Activated gamma-delta T cell treated with anti-CD3 and anti-CD28 coated beads, Interleukin-2, amount 50 U/mL, for 16 hours (primary cell): ENCODE data around the gene IRF4.
A peak's percentile ranks its signal among the peaks of the same experiment; 100 is the strongest.

Experiments
- DNase-seq: peaks from one replicate; pipeline ENCODE4 v3.0.0-alpha.2; 2020; ENCODE audit warnings: low read depth

Gene IRF4

DNA sequence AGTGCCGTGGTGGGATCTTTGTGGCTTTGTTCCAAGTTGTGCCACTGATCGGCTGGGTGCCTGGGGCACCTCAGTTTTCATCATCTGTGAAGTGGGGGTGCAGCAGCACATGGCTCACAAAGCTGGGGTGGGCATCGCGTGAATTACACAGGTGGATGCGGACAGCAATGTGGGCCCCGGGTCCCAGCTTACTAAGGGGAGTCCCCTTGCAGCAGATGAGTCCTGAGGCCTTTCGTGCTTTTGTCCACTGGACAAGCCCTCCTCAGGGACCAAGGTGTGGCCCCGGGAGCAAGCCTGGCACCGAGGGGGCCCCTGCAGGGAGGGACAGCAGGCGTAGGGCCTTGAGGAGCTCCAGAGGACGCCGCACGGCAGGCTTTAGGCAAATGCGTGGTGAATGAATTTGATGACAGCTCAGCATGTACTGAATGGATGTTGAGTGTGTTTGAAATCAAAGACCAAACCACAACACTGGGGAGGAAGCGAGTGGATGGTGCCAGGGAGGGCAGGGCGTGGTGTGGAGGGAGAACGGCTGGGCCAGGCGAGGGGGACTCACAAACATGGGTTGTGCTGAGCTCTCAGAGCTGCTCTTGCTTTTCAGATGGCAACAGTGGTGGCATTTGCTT lies 53.2 kb downstream of the IRF4 start:
- DNase-seq: no peak

DNA sequence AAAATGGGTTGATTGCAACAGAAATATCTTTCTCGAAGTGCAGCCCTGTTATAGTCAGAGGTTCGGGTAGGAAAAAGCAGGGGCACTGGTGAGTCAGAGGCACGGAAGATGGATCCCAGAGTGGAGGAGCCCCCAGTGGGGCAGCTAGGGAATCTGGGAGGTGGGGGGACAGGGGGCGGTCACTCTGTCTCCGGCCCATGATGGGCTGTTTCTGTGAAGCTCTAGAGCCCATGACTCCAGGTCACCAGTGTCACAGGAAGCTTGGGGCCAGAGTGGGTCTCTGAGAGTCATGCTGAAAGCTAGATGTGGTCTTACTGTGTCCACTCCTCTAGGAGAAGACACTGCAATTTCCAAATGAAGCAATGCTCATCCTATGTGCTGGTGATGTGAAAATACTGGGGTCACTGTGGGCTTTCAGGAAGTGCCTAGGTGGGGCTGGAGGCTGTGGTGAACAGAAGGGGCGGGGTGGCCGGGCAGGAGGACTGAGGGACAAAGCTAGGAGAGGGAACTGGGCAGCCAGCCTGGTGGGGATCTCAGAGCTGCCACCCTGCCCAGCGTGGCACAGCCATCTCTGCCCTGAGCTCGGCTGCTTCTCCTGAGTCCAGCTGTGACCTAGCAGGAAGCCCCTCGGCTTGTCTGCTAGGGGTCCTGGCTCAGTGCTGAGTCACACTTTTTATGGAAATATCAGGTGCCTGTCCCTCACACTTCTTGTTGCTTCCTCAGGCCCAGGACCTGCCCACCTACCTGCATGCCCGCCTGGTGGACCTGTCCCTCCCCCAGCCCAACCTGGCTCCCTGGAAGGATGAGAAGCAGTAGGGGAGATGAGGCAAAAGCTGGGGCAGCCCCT lies 54.2 kb downstream of the IRF4 start:
- DNase-seq: no peak

DNA sequence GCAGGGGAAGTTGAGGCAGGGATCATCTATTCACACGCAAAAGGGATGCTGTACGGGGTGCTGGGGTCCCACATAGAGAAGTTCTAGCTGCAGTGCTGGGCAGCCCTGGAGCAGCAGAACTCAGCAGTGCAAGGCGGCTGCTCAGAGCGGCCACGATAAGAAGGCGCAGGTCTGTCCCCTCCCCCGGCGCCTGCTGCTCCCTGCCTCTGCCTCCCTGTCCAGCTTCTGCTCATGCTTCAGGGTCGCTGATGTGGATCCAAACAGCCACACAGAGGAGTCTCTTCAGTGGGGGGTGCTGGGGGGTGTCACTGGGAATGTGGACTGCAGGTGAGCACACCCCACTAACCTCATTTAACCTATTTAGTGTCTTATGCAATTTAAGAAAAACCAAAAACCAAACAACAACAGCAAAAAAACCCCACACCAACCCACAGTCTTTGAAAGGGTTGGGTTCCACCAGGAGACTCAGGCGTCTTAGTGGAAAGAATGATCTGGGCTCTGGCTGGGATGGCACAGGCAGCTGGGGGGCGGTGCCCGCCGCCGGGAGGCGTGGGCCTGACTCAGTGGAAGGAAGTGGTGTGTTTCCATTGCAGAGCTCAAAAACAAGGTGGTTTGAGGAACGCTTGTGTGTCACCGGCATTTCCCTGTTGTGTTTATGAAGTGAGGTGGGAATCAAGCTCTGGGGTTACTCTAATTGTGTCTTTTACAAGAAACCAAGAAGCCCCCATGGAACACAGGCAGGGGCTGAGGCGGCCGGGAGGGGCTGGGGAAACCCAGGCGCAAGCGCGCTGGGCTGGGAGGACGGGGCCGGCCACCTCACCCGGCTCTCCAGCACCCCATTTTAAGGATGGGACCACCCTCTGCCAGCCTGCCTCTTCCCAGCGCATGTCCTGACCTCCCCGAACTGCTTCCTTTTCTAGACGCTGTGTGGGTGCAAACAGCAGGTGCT lies 55.1 kb downstream of the IRF4 start:
- DNase-seq: peak; percentile 84

DNA sequence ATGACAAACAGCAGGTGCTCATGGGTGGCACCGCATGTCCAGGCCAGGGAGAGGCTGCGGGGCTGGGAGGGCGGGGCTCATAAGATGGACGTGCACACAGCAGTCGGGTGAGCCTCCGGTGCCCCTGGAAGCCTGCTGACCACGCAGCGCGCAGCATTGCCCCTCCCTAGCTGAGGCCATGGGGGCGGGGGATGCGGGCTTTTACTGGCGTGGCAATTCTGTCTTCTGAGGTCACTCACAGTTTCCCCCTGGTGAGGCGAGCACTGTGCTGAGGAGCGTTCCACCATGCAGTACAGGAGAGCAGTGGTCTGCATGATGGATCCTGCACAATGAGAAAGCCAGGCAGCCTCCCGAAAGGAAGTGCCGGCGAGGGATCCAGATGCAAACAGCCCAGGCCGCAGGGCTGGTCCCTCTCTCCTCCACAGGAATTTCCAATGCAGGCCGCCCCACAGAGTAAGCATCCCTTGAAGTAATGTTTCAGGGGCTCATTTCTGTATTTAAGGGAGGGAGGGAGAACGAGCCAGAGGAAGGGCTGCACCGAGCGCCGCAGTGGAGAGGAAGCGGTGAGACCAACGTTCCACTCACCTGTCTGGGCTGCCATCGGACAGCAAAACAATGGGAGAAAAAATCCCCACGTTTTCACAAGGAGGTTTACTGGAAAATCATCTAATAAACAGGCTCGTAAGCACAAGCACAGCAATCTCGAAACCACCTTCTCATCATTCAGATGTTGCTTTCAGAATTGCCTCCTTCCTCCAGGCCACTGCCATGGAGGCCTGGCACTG lies 56.0 kb downstream of the IRF4 start:
- DNase-seq: no peak

DNA sequence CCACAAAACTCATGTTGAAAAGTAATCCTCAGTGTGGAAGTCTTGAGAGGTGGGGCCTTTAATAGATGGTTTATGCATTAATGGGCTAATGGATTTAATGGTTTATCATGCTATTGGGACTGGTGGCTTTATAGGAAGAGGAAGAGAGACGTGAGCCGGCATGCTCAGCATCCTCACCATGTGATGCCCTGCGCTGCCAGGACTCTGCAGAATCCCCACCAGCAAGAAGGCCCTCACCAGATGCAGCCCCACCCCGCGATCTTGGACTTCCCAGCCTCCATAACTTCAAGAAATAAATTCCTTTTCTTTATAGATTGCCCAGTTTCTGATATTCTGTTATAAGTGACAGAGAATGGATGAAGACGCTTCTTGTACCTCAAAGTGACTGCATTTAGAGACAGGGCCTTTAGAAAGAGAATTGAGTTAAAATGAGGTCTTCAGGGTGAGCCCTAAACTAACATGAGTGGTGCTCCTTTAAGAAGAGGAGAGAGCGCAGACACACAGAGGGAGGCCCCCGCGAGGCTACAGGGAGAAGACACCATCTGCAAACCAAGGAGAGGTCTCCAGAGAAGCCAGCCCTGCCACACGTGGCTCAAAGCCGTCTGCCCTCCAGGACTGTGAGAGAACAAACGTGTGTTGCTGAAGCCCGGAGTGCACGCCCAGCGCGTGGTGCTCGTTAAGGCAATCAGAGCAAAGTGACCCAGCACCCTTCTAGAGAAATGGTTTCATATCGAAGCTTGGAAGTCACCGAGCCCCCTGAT lies 56.9 kb downstream of the IRF4 start:
- DNase-seq: no peak

DNA sequence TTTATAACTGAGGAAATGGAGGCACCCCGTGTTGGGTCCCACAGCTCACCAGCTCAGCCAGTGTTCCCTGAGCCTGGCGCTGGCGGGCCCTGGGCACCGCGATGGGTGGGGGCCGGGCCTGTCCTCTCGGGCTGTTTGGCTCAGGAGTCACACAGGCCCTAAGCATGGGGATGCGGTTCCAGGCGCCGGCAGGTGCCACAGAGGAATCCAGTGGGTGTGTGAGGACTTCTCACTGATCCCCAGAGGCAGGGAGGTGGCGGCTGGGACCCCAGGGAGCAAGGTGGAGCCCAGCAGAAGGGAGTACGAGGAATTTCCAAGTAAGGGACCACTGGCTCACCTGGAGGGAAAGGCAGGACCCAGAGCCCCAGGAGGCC lies 57.5 kb downstream of the IRF4 start:
- DNase-seq: no peak

DNA sequence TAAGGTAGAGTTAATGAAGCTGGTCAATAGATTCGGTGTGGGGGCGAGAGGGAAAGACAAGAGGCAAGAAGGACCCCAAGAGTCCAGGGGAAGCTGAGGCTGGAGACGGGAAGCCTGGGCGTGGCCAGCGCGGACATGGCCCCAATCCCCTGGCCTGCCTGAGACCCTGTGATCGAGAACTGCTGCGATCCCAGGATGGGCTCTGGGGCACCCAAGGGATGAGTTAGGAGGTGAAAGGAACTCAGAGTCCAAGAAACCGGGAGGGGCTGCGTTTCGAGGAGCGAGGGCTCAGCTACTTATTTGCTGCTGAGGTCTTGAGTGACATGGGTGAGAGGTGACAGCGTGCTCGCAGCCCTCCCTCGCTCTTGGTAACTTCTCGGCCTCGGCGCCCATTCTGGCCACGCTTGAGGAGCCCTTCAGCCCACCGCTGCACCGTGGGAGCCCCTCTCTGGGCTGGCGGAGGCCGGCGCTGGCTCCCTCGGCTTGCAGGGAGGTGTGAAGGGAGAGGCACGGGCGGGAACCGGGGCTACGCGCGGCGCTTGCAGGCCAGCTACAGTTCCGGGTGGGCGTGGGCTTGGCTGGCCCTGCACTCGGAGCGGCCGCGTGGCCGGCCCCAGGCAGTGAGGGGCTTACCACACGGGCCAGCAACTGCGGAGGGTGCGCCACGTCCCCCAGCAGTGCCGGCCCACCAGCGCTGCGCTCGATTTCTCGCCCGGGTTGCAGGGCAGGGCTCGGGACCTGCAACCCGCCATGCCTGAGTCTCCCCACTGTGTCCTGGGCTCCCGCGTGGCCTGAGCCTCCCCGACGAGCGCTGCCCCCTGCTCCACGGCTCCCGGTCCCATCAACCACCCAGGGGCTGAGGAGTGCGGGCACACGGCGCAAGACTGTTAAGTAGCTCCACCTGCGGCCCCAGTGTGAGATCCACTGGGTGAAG lies 58.2 kb downstream of the IRF4 start:
- DNase-seq: no peak

DNA sequence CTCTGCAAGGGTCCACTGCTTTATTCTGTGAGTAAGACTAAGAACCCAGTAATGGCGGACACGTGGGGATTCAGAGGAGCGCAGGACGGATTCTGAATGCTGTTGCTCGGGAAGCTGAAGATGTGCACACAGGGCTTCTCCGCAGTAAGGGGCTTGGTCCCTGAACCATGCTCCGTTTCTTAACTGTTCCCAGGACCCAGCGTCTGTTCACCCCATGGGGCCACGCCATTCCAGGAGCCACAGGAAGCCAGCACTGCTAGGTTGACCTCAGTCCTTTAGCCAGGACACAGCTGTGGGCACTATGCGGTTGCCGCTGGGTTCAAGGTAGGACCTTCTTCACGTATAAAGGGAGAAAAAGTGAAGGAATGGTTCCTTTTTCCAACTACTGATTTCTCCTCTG lies 59.8 kb downstream of the IRF4 start:
- DNase-seq: no peak

DNA sequence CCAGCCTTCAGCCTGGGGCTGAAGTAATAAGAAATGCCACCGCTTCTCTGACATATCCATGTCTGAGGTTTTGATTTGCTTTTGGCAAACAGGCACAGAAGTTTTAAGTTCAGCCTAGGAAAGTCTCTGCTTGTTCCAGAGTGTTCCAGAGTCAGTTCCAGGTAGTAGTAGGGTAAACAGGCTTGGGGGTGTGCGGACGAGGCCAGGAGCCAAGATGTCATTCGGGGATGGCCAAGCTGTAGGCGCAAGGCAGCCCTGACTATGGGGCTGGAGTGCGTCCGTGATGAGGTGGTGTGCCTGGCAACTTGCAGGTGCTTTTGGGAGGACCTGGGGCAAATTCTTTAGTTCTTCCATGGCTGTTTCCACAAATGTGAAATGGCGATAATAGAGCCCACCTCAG lies 60.3 kb downstream of the IRF4 start:
- no peak for DNase-seq

DNA sequence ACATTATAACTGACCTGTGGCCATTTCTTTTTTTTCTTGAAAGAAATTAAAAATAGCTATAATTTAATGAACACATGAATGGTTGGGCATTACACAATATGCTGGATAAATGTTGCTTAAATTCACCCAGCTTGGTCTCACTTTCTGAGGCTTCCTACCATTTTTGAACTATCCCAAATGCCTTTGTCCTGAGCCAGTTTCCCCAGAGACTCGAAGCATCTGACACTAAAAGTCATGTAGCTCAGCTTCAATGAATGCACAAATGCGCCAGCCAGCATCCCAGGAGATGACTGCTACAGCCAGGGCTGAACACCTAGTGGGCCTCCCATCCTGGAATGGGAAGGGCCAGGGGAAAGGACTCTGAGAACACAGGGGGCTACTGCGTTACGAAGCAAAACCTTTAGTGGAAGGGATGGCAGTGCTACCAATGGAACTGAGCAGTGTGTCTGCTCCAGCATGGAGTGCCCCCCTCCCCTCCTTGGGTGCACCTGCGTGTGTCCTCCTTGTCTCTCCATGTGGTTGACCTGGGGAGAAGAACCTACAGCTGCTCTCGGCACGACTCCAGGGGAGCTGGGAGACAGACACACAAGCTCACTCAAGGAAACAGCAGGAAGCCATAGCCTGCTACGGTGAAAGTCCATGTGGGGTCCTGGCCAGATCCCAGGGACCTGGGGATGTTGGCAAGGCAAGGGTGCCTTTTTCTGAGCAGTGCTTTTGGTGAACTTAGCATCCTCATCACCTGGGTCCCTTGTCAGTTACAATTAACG lies 60.9 kb downstream of the IRF4 start:
- no peak for DNase-seq

DNA sequence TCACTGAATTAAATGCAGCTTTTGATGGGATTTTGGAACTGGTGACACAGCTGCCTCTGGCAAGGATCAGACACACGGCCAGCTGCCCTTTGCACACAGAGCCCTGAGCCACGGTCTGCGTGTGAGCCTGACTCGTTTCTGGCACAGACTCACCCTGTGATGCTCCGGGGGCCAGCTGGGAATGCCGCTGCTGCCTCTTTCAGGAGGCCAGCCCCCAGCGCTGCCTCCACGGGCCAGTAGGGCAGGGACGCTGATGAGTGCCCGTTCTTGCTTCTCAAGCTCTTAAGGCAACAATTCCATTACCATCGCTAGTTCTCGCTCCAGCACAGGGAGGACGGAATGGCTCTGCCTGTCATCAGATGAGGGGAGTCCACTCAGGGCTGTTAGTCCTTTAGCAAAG lies 61.6 kb downstream of the IRF4 start:
- no peak for DNase-seq

DNA sequence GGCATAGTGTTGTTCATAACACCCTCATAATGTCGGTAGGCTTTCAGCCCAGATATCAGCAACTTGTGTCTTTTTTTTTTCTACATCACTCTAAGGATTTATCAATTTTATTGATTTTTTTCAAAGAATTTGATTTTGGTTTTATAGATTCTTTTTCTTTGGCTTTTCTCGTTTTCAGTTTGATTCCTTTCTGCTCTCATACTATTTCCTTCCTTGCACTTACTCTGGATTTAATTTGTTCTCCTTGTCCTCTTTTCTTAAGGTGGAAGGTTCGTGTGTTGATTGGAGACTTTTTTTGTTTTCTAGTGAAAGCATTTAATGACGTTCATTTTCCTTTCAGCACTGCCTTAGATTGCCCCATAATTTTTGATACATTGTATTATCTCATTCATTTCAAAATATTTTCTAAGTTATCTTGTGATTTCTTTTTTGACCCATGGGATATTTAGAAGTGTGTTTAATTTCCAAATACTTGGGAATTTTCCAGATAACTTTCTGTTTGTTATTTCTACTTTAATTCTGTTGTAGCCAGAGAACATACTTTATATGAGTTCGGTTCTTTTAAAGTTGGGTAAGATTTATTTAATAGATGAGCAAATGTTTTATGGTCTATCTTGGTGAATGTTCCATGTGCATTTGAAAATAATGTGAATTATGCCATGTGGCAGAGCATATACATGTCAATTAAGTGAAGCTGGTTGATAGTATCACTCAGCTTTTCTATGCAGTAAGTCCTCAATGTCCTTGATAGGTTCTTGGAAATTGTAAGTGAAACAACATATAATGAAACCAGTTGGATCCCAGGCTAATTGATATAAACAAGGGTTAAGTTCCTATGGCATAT lies 62.8 kb downstream of the IRF4 start:
- DNase-seq: no peak

DNA sequence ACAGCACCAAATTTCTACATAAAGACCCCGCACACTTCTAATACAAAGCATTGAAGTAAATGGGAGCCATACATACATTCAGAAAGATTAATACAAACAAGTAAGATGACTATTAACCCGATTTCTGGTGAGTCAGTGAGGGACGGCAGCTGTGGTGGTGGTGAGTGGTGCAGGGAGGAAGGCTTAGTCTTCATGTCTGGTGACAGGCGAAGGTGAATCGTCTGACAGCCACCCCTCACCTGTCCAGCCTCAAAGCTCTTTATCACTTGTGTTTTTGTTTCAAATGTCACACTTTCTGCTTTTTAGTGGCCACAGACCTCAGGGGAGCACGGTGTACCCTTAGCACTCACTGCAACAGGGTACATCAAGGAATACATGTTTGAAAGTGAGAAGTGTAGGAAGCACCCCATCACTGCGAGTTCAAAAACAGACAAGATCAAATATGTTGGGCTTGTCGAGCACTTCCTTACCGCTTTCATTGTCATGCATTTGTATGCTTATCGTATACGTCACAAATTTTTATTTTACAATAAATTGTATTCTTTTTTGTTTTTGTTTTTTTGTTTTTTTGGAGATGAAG lies 63.5 kb downstream of the IRF4 start:
- no peak for DNase-seq

DNA sequence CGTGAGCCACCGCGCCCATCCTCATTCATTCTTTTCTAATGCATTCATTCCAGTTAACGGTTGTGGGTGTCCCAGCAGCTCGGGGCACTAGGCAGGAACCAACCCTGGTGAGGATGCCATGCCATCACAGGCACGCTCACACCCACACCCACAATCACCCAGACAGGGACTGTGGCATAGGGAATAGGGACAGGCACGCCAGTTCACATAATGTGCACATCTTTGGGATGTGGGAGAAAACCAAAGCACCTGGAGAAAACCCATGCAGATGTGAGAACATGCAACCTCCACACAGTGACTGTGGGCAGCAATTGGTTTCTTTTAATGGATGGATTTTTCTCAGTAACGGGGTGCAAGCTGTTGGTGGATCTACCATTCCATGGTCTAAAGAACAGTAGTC lies 64.3 kb downstream of the IRF4 start:
- no peak for DNase-seq

DNA sequence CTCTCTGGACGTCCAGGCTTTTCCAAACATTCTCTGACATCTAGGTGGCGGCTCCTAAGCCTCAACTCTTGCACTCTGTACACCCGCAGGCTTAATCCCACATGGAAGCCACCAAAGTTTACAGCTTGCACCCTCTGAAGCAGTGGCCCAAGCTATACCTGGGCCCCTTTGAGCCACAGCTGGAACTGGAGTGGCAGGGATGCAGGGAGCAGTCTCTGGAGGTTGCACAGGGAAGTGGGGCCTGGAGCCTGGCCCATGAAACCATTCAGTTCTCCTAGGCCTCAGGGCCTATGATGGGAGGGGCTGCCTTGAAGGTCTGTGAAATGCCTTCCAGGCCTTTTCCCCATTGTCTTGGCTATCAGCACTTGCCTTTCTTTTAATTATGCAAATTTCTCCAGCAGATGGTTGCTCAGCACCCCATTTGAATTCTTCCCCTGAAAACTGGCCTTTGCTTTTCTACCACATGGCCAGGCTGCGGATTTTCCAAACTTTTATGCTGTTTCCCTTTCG lies 64.9 kb downstream of the IRF4 start:
- DNase-seq: no peak

DNA sequence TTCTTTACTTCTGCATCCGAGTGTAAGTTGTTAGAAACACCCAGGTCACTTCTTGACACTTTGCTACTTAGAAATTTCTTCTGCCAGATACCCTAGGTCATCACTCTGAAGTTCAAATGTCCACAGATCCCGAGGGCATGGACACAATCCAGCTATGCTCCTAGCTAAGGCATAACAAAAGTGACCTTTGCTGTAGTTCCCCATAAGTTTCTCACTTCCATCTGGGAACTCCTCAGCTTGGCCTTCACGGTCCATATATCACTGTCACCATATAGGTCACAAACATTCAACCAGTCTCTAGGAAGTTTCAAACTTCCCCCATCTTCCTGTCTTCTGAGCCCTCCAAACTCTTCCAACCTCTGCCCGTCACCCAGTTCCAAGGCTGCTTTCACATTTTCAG lies 65.3 kb downstream of the IRF4 start:
- no peak for DNase-seq
